Hematopoietic multipotent progenitor cell treated with erythropoietin and hydrocortisone succinate and interleukin-3 and kit ligand, for 4 days (in vitro differentiated cells): Measurements from ENCODE around the gene ECHS1.
"Not testable (repeated sequence)": the region's sequence is repeated elsewhere in the genome, so short reads cannot be mapped to it uniquely, and the experiment has no call there.

Experiments
- DNase-seq: peaks from one replicate; pipeline ENCODE4 v3.0.0-alpha.2; 2015

The ECHS1 gene

GRCh38 chr10:133397938-133398337 is 24.8 kb upstream of the ECHS1 start:
- DNase-seq = no peak

- DNase-seq = no peak
Observed at GRCh38 chr10:133396035-133396624, 23.0 kb upstream of the ECHS1 start.

GRCh38 chr10:133394801-133395221 is 21.7 kb upstream of the ECHS1 start:
- DNase-seq = peak; percentile 40

GRCh38 chr10:133394064-133394663 is 21.0 kb upstream of the ECHS1 start, which contains the start of gene MTG1:
MTG1 (plus strand) TSS chr10:133394157; CDS start chr10:133394221, 64 bp downstream.
- DNase-seq = peak; percentile 97

GRCh38 chr10:133393401-133394063 is 20.4 kb upstream of the ECHS1 start:
- DNase-seq = no peak

GRCh38 chr10:133391761-133392518 is 18.8 kb upstream of the ECHS1 start:
- no peak for DNase-seq

- DNase-seq = no peak
Observed at GRCh38 chr10:133391249-133391635, 18.1 kb upstream of the ECHS1 start.

- DNase-seq = no peak
Observed at GRCh38 chr10:133390597-133391248, 17.6 kb upstream of the ECHS1 start.

- peak; percentile 57 for DNase-seq
Observed at GRCh38 chr10:133388973-133389818, 16.0 kb upstream of the ECHS1 start.

- peak; percentile 64 for DNase-seq
Observed at GRCh38 chr10:133388236-133388972, 15.2 kb upstream of the ECHS1 start.

- not testable (repeated sequence) for DNase-seq
Observed at GRCh38 chr10:133386951-133387350, 13.8 kb upstream of the ECHS1 start.

GRCh38 chr10:133385214-133385613 is 12.1 kb upstream of the ECHS1 start:
- no peak for DNase-seq

GRCh38 chr10:133384071-133384470 is 10.9 kb upstream of the ECHS1 start:
- DNase-seq = no peak

GRCh38 chr10:133383551-133383950 is 10.4 kb upstream of the ECHS1 start:
- DNase-seq = no peak

GRCh38 chr10:133381036-133381435 is 7.9 kb upstream of the ECHS1 start:
- DNase-seq = peak; percentile 50

- no peak for DNase-seq
Observed at GRCh38 chr10:133379801-133380666, 6.9 kb upstream of the ECHS1 start.

- peak; percentile 62 for DNase-seq
Observed at GRCh38 chr10:133379152-133379800, 6.1 kb upstream of the ECHS1 start, which contains the start of gene PAOX. PAOX (plus strand) TSS chr10:133379262; CDS start chr10:133379317, 55 bp downstream.

GRCh38 chr10:133378251-133379096 is 5.3 kb upstream of the ECHS1 start:
- DNase-seq = peak; percentile 70
